Loucy (cell line): ENCODE measurements around the gene TMEM178A.

ENCODE experiments used
- H2AFZ ChIP-seq: fragments of 200-600 bp; sonication (generic); 2 replicates; pipeline ENCODE4 v1.6.0; 2016; ENCODE audit warnings: antibody characterized with exemption, mild to moderate bottlenecking, low read length, moderate library complexity
- H3F3A ChIP-seq: fragments of 200-600 bp; 2 replicates; pipeline ENCODE4 v1.6.0; 2016; ENCODE audit warnings: antibody characterized with exemption, low read depth, mild to moderate bottlenecking
- H3K27me3 ChIP-seq: fragments of 200-600 bp; sonication (generic); 2 replicates; pipeline ENCODE4 v1.6.1; 2014; ENCODE audit warnings: low read length, mild to moderate bottlenecking; ENCODE audit not compliant: insufficient read depth, poor library complexity, severe bottlenecking
- H3K36me3 ChIP-seq: fragments of 200-600 bp; sonication (generic); 2 replicates; pipeline ENCODE4 v1.6.1; 2016; ENCODE audit warnings: low read length; ENCODE audit not compliant: insufficient read depth
- H3K4me1 ChIP-seq: fragments of 200-600 bp; sonication (generic); 2 replicates; pipeline ENCODE4 v1.5.1; 2014; ENCODE audit warnings: low read length, mild to moderate bottlenecking; ENCODE audit not compliant: insufficient read depth, poor library complexity, severe bottlenecking
- H3K4me2 ChIP-seq: fragments of 200-600 bp; sonication (generic); 2 replicates; pipeline ENCODE4 v1.6.0; 2014; ENCODE audit warnings: antibody characterized with exemption, low read length, low read depth, mild to moderate bottlenecking; ENCODE audit not compliant: poor library complexity, severe bottlenecking
- H3K4me3 ChIP-seq: fragments of 200-600 bp; sonication (generic); 2 replicates; pipeline ENCODE4 v1.5.1; 2014; ENCODE audit warnings: low read length, mild to moderate bottlenecking, mixed read lengths; ENCODE audit not compliant: poor library complexity, severe bottlenecking
- H3K79me2 ChIP-seq: fragments of 200-600 bp; sonication (generic); 2 replicates; pipeline ENCODE4 v1.6.1; 2014; ENCODE audit warnings: low read length; ENCODE audit not compliant: insufficient read depth
- H3K9ac ChIP-seq: fragments of 200-600 bp; sonication (generic); 2 replicates; pipeline ENCODE4 v1.6.0; 2014; ENCODE audit warnings: mild to moderate bottlenecking, low read depth, low read length, moderate library complexity; ENCODE audit not compliant: poor library complexity, severe bottlenecking
- H3K9me2 ChIP-seq: fragments of 200-600 bp; sonication (generic); replicated peaks from 2 replicates; pipeline ENCODE4 v1.6.1; 2016; ENCODE audit warnings: low read depth, low read length, mixed read lengths
- H3K9me3 ChIP-seq: fragments of 200-600 bp; sonication (generic); 2 replicates; pipeline ENCODE4 v1.6.1; 2014; ENCODE audit warnings: mild to moderate bottlenecking, antibody characterized with exemption, low read length, low read depth; ENCODE audit not compliant: insufficient read depth
- H4K20me1 ChIP-seq: fragments of 200-600 bp; sonication (generic); 2 replicates; pipeline ENCODE4 v1.6.0; 2014; ENCODE audit warnings: antibody characterized with exemption, low read length, mild to moderate bottlenecking; ENCODE audit not compliant: insufficient read depth, poor library complexity, severe bottlenecking
- CTCF ChIP-seq: fragments of 200-600 bp; sonication (generic); conservative IDR thresholded peaks from 2 replicates; pipeline ENCODE4 v1.5.1; 2014; ENCODE audit warnings: mild to moderate bottlenecking, antibody characterized with exemption, low read length
- EZH2phosphoT487 ChIP-seq: fragments of 200-600 bp; IDR thresholded peaks from 2 replicates; pipeline ENCODE4 v1.6.1; 2018; ENCODE audit warnings: antibody characterized with exemption, mild to moderate bottlenecking, moderate library complexity, borderline replicate concordance

Gene TMEM178A

GRCh38 chr2:39661826-39662225 lies 3.9 kb upstream of the TMEM178A start:
- H3K4me3 ChIP-seq, result no peak overlapping the region
- H3K36me3 ChIP-seq, result no peaks in the 10 kb centered on the region
- H4K20me1 ChIP-seq, result no peaks in the 10 kb centered on the region
- H3K9me2 ChIP-seq, result no peaks in the 10 kb centered on the region
- H3F3A ChIP-seq, result no peaks in the 10 kb centered on the region
- peaks cover 5% of the 10 kb centered on the region for H3K27me3 ChIP-seq
- no peak overlapping the region for H2AFZ ChIP-seq
- no peak overlapping the region for H3K4me2 ChIP-seq
- H3K79me2 ChIP-seq, result no peaks in the 10 kb centered on the region
- H3K9me3 ChIP-seq, result no peaks in the 10 kb centered on the region
- no peak overlapping the region for H3K9ac ChIP-seq
- no peaks in the 10 kb centered on the region for H3K4me1 ChIP-seq
- TF ChIP-seq CTCF (no peak), EZH2phosphoT487 (no peak)

GRCh38 chr2:39663187-39663930 lies 2.4 kb upstream of the TMEM178A start:
- Histone ChIP-seq H3F3A (no peaks in the 10 kb centered on the region), H3K4me2 (no peak overlapping the region), H3K9ac (no peak overlapping the region), H4K20me1 (no peaks in the 10 kb centered on the region), H2AFZ (no peak overlapping the region), H3K9me3 (no peaks in the 10 kb centered on the region), H3K79me2 (no peaks in the 10 kb centered on the region), H3K9me2 (0 out of 2 replicates have a peak, but pooled peaks cover 3% of the 10 kb centered on the region), H3K4me3 (no peak overlapping the region), H3K36me3 (no peaks in the 10 kb centered on the region), H3K4me1 (no peaks in the 10 kb centered on the region), H3K27me3 (peaks cover 17% of the 10 kb centered on the region)
- TF ChIP-seq EZH2phosphoT487 (no peak), CTCF (0 out of 2 replicates have a peak, but pooled peaks have one; percentile 21)

GRCh38 chr2:39664232-39664887 lies 1.4 kb upstream of the TMEM178A start:
- no peaks in the 10 kb centered on the region for H3K36me3 ChIP-seq

More at GRCh38 chr2:39664232-39664887, 1.4 kb upstream of the TMEM178A start:
- Histone ChIP-seq H3F3A (no peaks in the 10 kb centered on the region), H2AFZ (no peak overlapping the region), H3K9me2 (0 out of 2 replicates have a peak, but pooled peaks cover 3% of the 10 kb centered on the region), H3K4me2 (no peak overlapping the region), H3K9ac (no peak overlapping the region), H3K4me1 (no peaks in the 10 kb centered on the region), H3K27me3 (peaks cover 23% of the 10 kb centered on the region), H3K79me2 (no peaks in the 10 kb centered on the region), H4K20me1 (no peaks in the 10 kb centered on the region), H3K9me3 (no peaks in the 10 kb centered on the region), H3K4me3 (no peak overlapping the region)
- TF ChIP-seq EZH2phosphoT487 (no peak), CTCF (no peak)
